ENCODE data around the gene MEI1. TPM values are rescaled to one million over a fixed set of nuclear protein-coding genes. Genes with fewer than 3 reads are reported as not detected.

The MEI1 gene
- total and polyA plus RNA-seq, 4 donors, result 0.49 to 2.0 (median 1.4) TPM; not detected in 1

- Histone ChIP-seq H3K27ac (ENCODE audit: low read depth in 1 of 2, low read length in 2 of 2) (no peak overlapping the region), H3K27me3 (ENCODE audit: control insufficient read depth in 1 of 2, insufficient read depth in 2 of 2, low read length in 1 of 2) (no peaks in the 10 kb centered on the region), H3K4me3 (ENCODE audit: low read length in 2 of 2) (no peak overlapping the region), H3K4me1 (ENCODE audit: control insufficient read depth in 1 of 2, insufficient read depth in 2 of 2, low read length in 2 of 2) (no peaks in the 10 kb centered on the region), H3K36me3 (ENCODE audit: control insufficient read depth in 1 of 2, insufficient read depth in 2 of 2, low read length in 1 of 2) (no peaks in the 10 kb centered on the region), H3K9me3 (ENCODE audit: control insufficient read depth, low read length) (no peaks in the 10 kb centered on the region)
- intact Hi-C loops (cut with DNase I), result no loop called here
- ATAC-seq (ENCODE audit: low FRiP score), result no peak
- DNase-seq, result peak; percentile 12 to 34
- 54 to 57% methylated on average over 3 of the region's 3 CpGs for WGBS, 2 donors
These were observed 80.7 kb downstream of the MEI1 start for GRCh38 chr22:41779929-41780505.

GRCh38 chr22:41780746-41781505, 81.6 kb downstream of the MEI1 start:
- intact Hi-C loops (cut with DNase I), result no loop called here
- no peaks in the 10 kb centered on the region for H3K27me3 ChIP-seq (ENCODE audit: control insufficient read depth in 1 of 2, insufficient read depth in 2 of 2, low read length in 1 of 2)
- H3K9me3 ChIP-seq (ENCODE audit: control insufficient read depth, low read length), result no peaks in the 10 kb centered on the region
- 64 to 70% methylated on average over 11 of the region's 11 CpGs for WGBS, 2 donors
- no peaks in the 10 kb centered on the region for H3K36me3 ChIP-seq (ENCODE audit: control insufficient read depth in 1 of 2, insufficient read depth in 2 of 2, low read length in 1 of 2)
- ATAC-seq (ENCODE audit: low FRiP score) (peak; percentile 44), DNase-seq (peak; percentile 73 to 81)
- no peaks in the 10 kb centered on the region for H3K4me1 ChIP-seq (ENCODE audit: control insufficient read depth in 1 of 2, insufficient read depth in 2 of 2, low read length in 2 of 2)
- H3K4me3 ChIP-seq (ENCODE audit: low read length in 2 of 2), result no peak overlapping the region
- no peak overlapping the region for H3K27ac ChIP-seq (ENCODE audit: low read depth in 1 of 2, low read length in 2 of 2)

- ATAC-seq (ENCODE audit: low FRiP score), result no peak
- H3K27ac ChIP-seq (ENCODE audit: low read depth in 1 of 2, low read length in 2 of 2), result no peak overlapping the region
These were observed 82.2 kb downstream of the MEI1 start for GRCh38 chr22:41781507-41781906.

GRCh38 chr22:41782316-41782715, 83.0 kb downstream of the MEI1 start:
- Histone ChIP-seq H3K4me3 (ENCODE audit: low read length in 2 of 2) (no peak overlapping the region), H3K4me1 (ENCODE audit: control insufficient read depth in 1 of 2, insufficient read depth in 2 of 2, low read length in 2 of 2) (no peaks in the 10 kb centered on the region), H3K27me3 (ENCODE audit: control insufficient read depth in 1 of 2, insufficient read depth in 2 of 2, low read length in 1 of 2) (no peaks in the 10 kb centered on the region), H3K27ac (ENCODE audit: low read depth in 1 of 2, low read length in 2 of 2) (no peak overlapping the region), H3K36me3 (ENCODE audit: control insufficient read depth in 1 of 2, insufficient read depth in 2 of 2, low read length in 1 of 2) (no peaks in the 10 kb centered on the region), H3K9me3 (ENCODE audit: control insufficient read depth, low read length) (no peaks in the 10 kb centered on the region)
- WGBS, 2 donors, result 84 to 89% methylated on average over 6 of the region's 6 CpGs
- intact Hi-C loops (cut with DNase I), result no loop called here
- ATAC-seq (ENCODE audit: low FRiP score) (no peak), DNase-seq (peak; percentile 9 to 23)

More at GRCh38 chr22:41781507-41781906, 82.2 kb downstream of the MEI1 start:
- 62 to 76% methylated on average over 1 of the region's 1 CpG for WGBS, 2 donors
- Histone ChIP-seq H3K4me1 (ENCODE audit: control insufficient read depth in 1 of 2, insufficient read depth in 2 of 2, low read length in 2 of 2) (no peaks in the 10 kb centered on the region), H3K36me3 (ENCODE audit: control insufficient read depth in 1 of 2, insufficient read depth in 2 of 2, low read length in 1 of 2) (no peaks in the 10 kb centered on the region), H3K27me3 (ENCODE audit: control insufficient read depth in 1 of 2, insufficient read depth in 2 of 2, low read length in 1 of 2) (no peaks in the 10 kb centered on the region), H3K9me3 (ENCODE audit: control insufficient read depth, low read length) (no peaks in the 10 kb centered on the region), H3K4me3 (ENCODE audit: low read length in 2 of 2) (no peak overlapping the region)
- intact Hi-C loops (cut with DNase I), result no loop called here
- peak; percentile 6 to 22 for DNase-seq

GRCh38 chr22:41782751-41783150, 83.4 kb downstream of the MEI1 start:
- DNase-seq (peak; percentile 23 to 37), ATAC-seq (ENCODE audit: low FRiP score) (no peak)
- H3K27ac ChIP-seq (ENCODE audit: low read depth in 1 of 2, low read length in 2 of 2), result no peak overlapping the region
- no peaks in the 10 kb centered on the region for H3K4me1 ChIP-seq (ENCODE audit: control insufficient read depth in 1 of 2, insufficient read depth in 2 of 2, low read length in 2 of 2)
- no peak overlapping the region for H3K4me3 ChIP-seq (ENCODE audit: low read length in 2 of 2)
- H3K27me3 ChIP-seq (ENCODE audit: control insufficient read depth in 1 of 2, insufficient read depth in 2 of 2, low read length in 1 of 2), result no peaks in the 10 kb centered on the region
- no peaks in the 10 kb centered on the region for H3K9me3 ChIP-seq (ENCODE audit: control insufficient read depth, low read length)
- no peaks in the 10 kb centered on the region for H3K36me3 ChIP-seq (ENCODE audit: control insufficient read depth in 1 of 2, insufficient read depth in 2 of 2, low read length in 1 of 2)
- intact Hi-C loops (cut with DNase I), result no loop called here
- WGBS, 2 donors, result 86 to 92% methylated on average over 2 of the region's 2 CpGs

GRCh38 chr22:41787331-41787730, 88.0 kb downstream of the MEI1 start:
- 77 to 81% methylated on average over 2 of the region's 2 CpGs for WGBS, 2 donors
- no peak overlapping the region for H3K4me3 ChIP-seq (ENCODE audit: low read length in 2 of 2)
- H3K27me3 ChIP-seq (ENCODE audit: control insufficient read depth in 1 of 2, insufficient read depth in 2 of 2, low read length in 1 of 2), result no peaks in the 10 kb centered on the region
- ATAC-seq (ENCODE audit: low FRiP score), result no peak
- intact Hi-C loops (cut with DNase I), result no loop called here
- H3K36me3 ChIP-seq (ENCODE audit: control insufficient read depth in 1 of 2, insufficient read depth in 2 of 2, low read length in 1 of 2), result no peaks in the 10 kb centered on the region
- DNase-seq, result peak in 1 of 2 donors; percentile 6
- no peak overlapping the region for H3K27ac ChIP-seq (ENCODE audit: low read depth in 1 of 2, low read length in 2 of 2)
- H3K4me1 ChIP-seq (ENCODE audit: control insufficient read depth in 1 of 2, insufficient read depth in 2 of 2, low read length in 2 of 2), result no peaks in the 10 kb centered on the region
- no peaks in the 10 kb centered on the region for H3K9me3 ChIP-seq (ENCODE audit: control insufficient read depth, low read length)

- DNase-seq (peak; percentile 1 to 6), ATAC-seq (ENCODE audit: low FRiP score) (no peak)
- intact Hi-C loops (cut with DNase I), result no loop called here
- no peaks in the 10 kb centered on the region for H3K36me3 ChIP-seq (ENCODE audit: control insufficient read depth in 1 of 2, insufficient read depth in 2 of 2, low read length in 1 of 2)
- H3K27me3 ChIP-seq (ENCODE audit: control insufficient read depth in 1 of 2, insufficient read depth in 2 of 2, low read length in 1 of 2), result no peaks in the 10 kb centered on the region
- WGBS, 2 donors, result 90 to 95% methylated on average over 3 of the region's 3 CpGs
- no peaks in the 10 kb centered on the region for H3K4me1 ChIP-seq (ENCODE audit: control insufficient read depth in 1 of 2, insufficient read depth in 2 of 2, low read length in 2 of 2)
- H3K9me3 ChIP-seq (ENCODE audit: control insufficient read depth, low read length), result no peaks in the 10 kb centered on the region
- no peak overlapping the region for H3K27ac ChIP-seq (ENCODE audit: low read depth in 1 of 2, low read length in 2 of 2)
- H3K4me3 ChIP-seq (ENCODE audit: low read length in 2 of 2), result no peak overlapping the region
These were observed 94.6 kb downstream of the MEI1 start for GRCh38 chr22:41793871-41794270.

DNA sequence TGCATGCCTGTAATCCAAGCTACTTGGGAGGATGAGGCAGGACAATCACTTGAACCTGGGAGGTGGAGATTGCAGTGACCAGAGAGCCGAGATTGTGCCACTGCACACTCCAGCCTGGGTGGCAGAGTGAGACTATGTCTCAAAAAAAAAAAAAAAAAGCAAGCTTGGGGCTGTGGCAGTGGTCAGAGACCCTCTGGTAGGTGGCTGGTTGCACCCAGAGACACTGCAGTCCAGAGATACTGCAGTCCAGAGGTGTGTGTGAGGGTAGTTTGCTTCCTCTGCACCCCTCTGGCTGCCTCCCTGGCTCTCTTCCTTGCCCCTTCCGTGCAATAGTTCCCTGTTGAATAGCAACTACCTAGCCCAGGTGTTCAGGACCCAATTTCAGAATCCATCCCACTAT, 99.4 kb downstream of the MEI1 start:
- Histone ChIP-seq H3K36me3 (ENCODE audit: control insufficient read depth in 1 of 2, insufficient read depth in 2 of 2, low read length in 1 of 2) (no peaks in the 10 kb centered on the region), H3K27me3 (ENCODE audit: control insufficient read depth in 1 of 2, insufficient read depth in 2 of 2, low read length in 1 of 2) (no peaks in the 10 kb centered on the region), H3K27ac (ENCODE audit: low read depth in 1 of 2, low read length in 2 of 2) (no peak overlapping the region), H3K4me3 (ENCODE audit: low read length in 2 of 2) (no peak overlapping the region), H3K4me1 (ENCODE audit: control insufficient read depth in 1 of 2, insufficient read depth in 2 of 2, low read length in 2 of 2) (no peaks in the 10 kb centered on the region), H3K9me3 (ENCODE audit: control insufficient read depth, low read length) (no peaks in the 10 kb centered on the region)
- ATAC-seq (ENCODE audit: low FRiP score), result no peak
- 98 to 100% methylated on average over 2 of the region's 2 CpGs for WGBS, 2 donors
- no peak for DNase-seq
- intact Hi-C loops (cut with DNase I), result no loop called here
